Endothelial cell of umbilical vein (primary cell): ENCODE measurements around the gene HSPB8. TPM values are rescaled to one million over a fixed set of nuclear protein-coding genes. Genes with fewer than 3 reads are reported as not detected.

Experiments used
- BruUV-seq: library from RNA; stranded (reverse); fragments of 400-500 nt; replicated peaks from 2 replicates; lab custom pipeline; 2021; lab: Mats Ljungman, UMichigan
- CTCF ChIA-PET: fragments of 300-600, 350-600 bp; sonication (Branson Sonifier 250); formaldehyde crosslinking; loops from one replicate; lab custom pipeline; 2021; ENCODE audit warnings: antibody characterized with exemption, inconsistent platforms; lab: Charles Lee
- POLR2A ChIA-PET: fragments of 300-600, 350-600 bp; sonication (Branson Sonifier 250); formaldehyde crosslinking; loops from one replicate; lab custom pipeline; 2021; ENCODE audit warnings: antibody characterized with exemption, inconsistent platforms; lab: Charles Lee
- DNase-seq: peaks from one replicate; pipeline ENCODE4 v3.0.0-alpha.2; 2011; ENCODE audit warnings: low read depth, low spot score
- FAIRE-seq: peaks from 2 replicates; lab custom pipeline; 2011; peaks lifted over from hg19 to GRCh38; lab: Jason Lieb, UNC
- H2AFZ ChIP-seq: 2 replicates; pipeline ENCODE4 v1.6.0; 2012; ENCODE audit warnings: low read depth, low read length, control low read depth, inconsistent platforms
- H3K27ac ChIP-seq: 2 replicates; pipeline ENCODE4 v1.5.1; 2011; ENCODE audit warnings: low read depth, mild to moderate bottlenecking, control low read depth, low read length, moderate library complexity; ENCODE audit not compliant: insufficient read depth
- H3K27me3 ChIP-seq, 2 experiments: 2 replicates each; pipeline versions ENCODE4 v1.6.0 to v1.6.1; 2011; ENCODE audit warnings: low read length in 2 of 2, mixed read lengths in 1 of 2; ENCODE audit not compliant: control insufficient read depth in 2 of 2, insufficient read depth in 2 of 2
- H3K36me3 ChIP-seq, 2 experiments: 2 replicates in 1 of 2; 3 replicates in 1 of 2; pipeline ENCODE4 v1.5.1; 2011; ENCODE audit warnings: low read length in 2 of 2, mild to moderate bottlenecking in 1 of 2, moderate library complexity in 1 of 2; ENCODE audit not compliant: control insufficient read depth in 2 of 2, insufficient read depth in 2 of 2; ENCODE audit errors: extremely low read depth in 1 of 2
- H3K4me1 ChIP-seq: 3 replicates; pipeline ENCODE4 v1.5.1; 2011; ENCODE audit warnings: mild to moderate bottlenecking, low read length; ENCODE audit not compliant: control insufficient read depth, insufficient read depth; ENCODE audit errors: extremely low read depth
- H3K4me2 ChIP-seq: 2 replicates; pipeline ENCODE4 v1.6.1; 2011; ENCODE audit warnings: low read length, control low read depth, mixed read lengths; ENCODE audit not compliant: insufficient read depth
- H3K4me3 ChIP-seq, 3 experiments: fragments of 200-600 bp in 1 of 3; sonication (generic), shearing (Covaris generic) in 1 of 3; replicated peaks in 1 of 3; 2 replicates each; pipeline ENCODE4 v1.5.1; 2011 to 2016; ENCODE audit warnings: control low read depth in 3 of 3, low read length in 3 of 3, mild to moderate bottlenecking in 2 of 3, inconsistent platforms in 1 of 3, low read depth in 1 of 3, moderate library complexity in 1 of 3; ENCODE audit not compliant: insufficient read depth in 1 of 3
- H3K79me2 ChIP-seq: 2 replicates; pipeline ENCODE4 v1.6.0; 2012; ENCODE audit warnings: low read length, inconsistent platforms; ENCODE audit not compliant: control insufficient read depth, insufficient read depth
- H3K9ac ChIP-seq: replicated peaks from 2 replicates; pipeline ENCODE3; 2011; ENCODE audit warnings: low read length, control low read depth; ENCODE audit not compliant: insufficient read depth; ENCODE audit errors: extremely low read depth
- H3K9me1 ChIP-seq: replicated peaks from 3 replicates; pipeline ENCODE4 v1.6.0; 2011; ENCODE audit warnings: mild to moderate bottlenecking, low read length; ENCODE audit not compliant: control insufficient read depth, insufficient read depth; ENCODE audit errors: extremely low read depth
- H3K9me3 ChIP-seq: replicated peaks from 2 replicates; pipeline ENCODE4 v1.5.1; 2012; ENCODE audit warnings: low read length, inconsistent platforms; ENCODE audit not compliant: control insufficient read depth, insufficient read depth
- H4K20me1 ChIP-seq: replicated peaks from 2 replicates; pipeline ENCODE3; 2011; ENCODE audit warnings: mild to moderate bottlenecking, low read length; ENCODE audit not compliant: control insufficient read depth, insufficient read depth; ENCODE audit errors: extremely low read depth
- CTCF ChIP-seq, 2 donors: IDR thresholded peaks; 1 replicate in 1 of 2; 2 replicates in 1 of 2; pipeline ENCODE4 v1.5.1; 2011; ENCODE audit warnings: low read length in 2 of 2, mild to moderate bottlenecking in 2 of 2, moderate library complexity in 2 of 2, control low read depth in 1 of 2, inconsistent platforms in 1 of 2, low read depth in 1 of 2; ENCODE audit not compliant: insufficient read depth in 1 of 2; ENCODE audit errors: extremely low read depth in 1 of 2
- EZH2 ChIP-seq: IDR thresholded peaks from 2 replicates; pipeline ENCODE4 v1.6.1; 2012; ENCODE audit warnings: borderline replicate concordance, low read depth, mild to moderate bottlenecking, moderate library complexity, low read length, inconsistent platforms; ENCODE audit not compliant: severe bottlenecking
- FOS ChIP-seq: IDR thresholded peaks from 2 replicates; pipeline ENCODE4 v1.6.1; 2011; ENCODE audit warnings: mild to moderate bottlenecking, low read length, moderate library complexity, borderline replicate concordance; ENCODE audit not compliant: insufficient read depth
- GATA2 ChIP-seq: IDR thresholded peaks from 2 replicates; pipeline ENCODE4 v1.7.0; 2011; ENCODE audit warnings: low read depth, mild to moderate bottlenecking, moderate library complexity, mixed read lengths, low read length; ENCODE audit not compliant: insufficient read length, insufficient read depth
- JUN ChIP-seq: IDR thresholded peaks from 2 replicates; pipeline ENCODE4 v1.6.1; 2011; ENCODE audit warnings: borderline replicate concordance, low read depth; ENCODE audit not compliant: insufficient read length, insufficient read depth
- MAX ChIP-seq: IDR thresholded peaks from 2 replicates; pipeline ENCODE4 v1.6.1; 2011; ENCODE audit not compliant: insufficient read depth, insufficient read length
- MYC ChIP-seq: IDR thresholded peaks from one replicate; pipeline ENCODE4 v1.6.1; 2011; ENCODE audit warnings: mild to moderate bottlenecking, low read depth, low read length
- POLR2A ChIP-seq: IDR thresholded peaks from 2 replicates; pipeline ENCODE4 v1.6.1; 2012; ENCODE audit warnings: low read depth, mild to moderate bottlenecking, control low read depth, low read length
- POLR2AphosphoS5 ChIP-seq: IDR thresholded peaks from 2 replicates; pipeline ENCODE4 v1.6.1; 2012; ENCODE audit warnings: low read depth, mild to moderate bottlenecking, control low read depth, low read length, moderate library complexity; ENCODE audit not compliant: insufficient read depth
- dilution Hi-C: fragments of 300-500 bp; cut with MboI; formaldehyde crosslinking; loops from one replicate; pipeline ENCODE4 v1.15.0; 2019; ENCODE audit warnings: low sequenced_read_pairs; ENCODE audit not compliant: extremely low pct_ligation_motif_present
- intact Hi-C: fragments of 100-400 bp; cut with micrococcal nuclease; formaldehyde crosslinking; loops from one replicate; pipeline ENCODE4 v1.10.0; 2022
- polyA plus RNA-seq, 4 experiments: library from polyadenylated mRNA; depleted of rRNA in 3 of 4; stranded (reverse) in 3 of 4; unstranded in 1 of 4; fragments of >200 nt; gene quantifications; 2 replicates each; pipeline versions ENCODE4 v1.2.1 to v1.2.3, GENCODE V29; 2011 to 2012; ENCODE audit warnings: missing spikeins in 1 of 4
- total RNA-seq: library from RNA; stranded (reverse); gene quantifications from 2 replicates; pipeline ENCODE4 v1.2.3, GENCODE V29; 2021

HSPB8 gene
- total and polyA plus RNA-seq, 2 donors (not counting 3 experiments of a cell fraction or from before 2014, with no cell fraction given) = 10.8 to 14.7 TPM

GRCh38 chr12:119225454-119225853 lies 46.7 kb downstream of the HSPB8 start:
- Histone ChIP-seq H3K4me2 (no peak overlapping the region), H3K27me3 (no peaks in the 10 kb centered on the region), H3K36me3 (no peaks in the 10 kb centered on the region), H3K9ac (no peak overlapping the region), H3K4me1 (no peaks in the 10 kb centered on the region), H3K9me3 (no peaks in the 10 kb centered on the region), H2AFZ (no peak overlapping the region), H4K20me1 (no peaks in the 10 kb centered on the region), H3K27ac (no peak overlapping the region), H3K79me2 (no peaks in the 10 kb centered on the region), H3K4me3 (no peak overlapping the region), H3K9me1 (no peaks in the 10 kb centered on the region)
- FAIRE-seq (no peak), DNase-seq (no peak)
- BruUV-seq = no TSS peak
- no peak for TF ChIP-seq FOS
- no peak for TF ChIP-seq JUN
- ChIA-PET POLR2A (no interaction called here), CTCF (no interaction called here)
- intact Hi-C loops = no loop called here
- dilution Hi-C loops = no loop called here

GRCh38 chr12:119227292-119227691 lies 48.6 kb downstream of the HSPB8 start:
- Histone ChIP-seq H3K79me2 (no peaks in the 10 kb centered on the region), H3K36me3 (no peaks in the 10 kb centered on the region), H3K4me1 (no peaks in the 10 kb centered on the region), H3K9me3 (no peaks in the 10 kb centered on the region), H3K27ac (no peak overlapping the region), H4K20me1 (no peaks in the 10 kb centered on the region), H2AFZ (no peak overlapping the region), H3K27me3 (no peaks in the 10 kb centered on the region), H3K4me2 (no peak overlapping the region), H3K9ac (no peak overlapping the region), H3K4me3 (no peak overlapping the region), H3K9me1 (no peaks in the 10 kb centered on the region)
- ChIA-PET CTCF (no interaction called here), POLR2A (no interaction called here)
- dilution Hi-C loops = no loop called here
- BruUV-seq = no TSS peak
- no peak for FAIRE-seq
- TF ChIP-seq CTCF (IDR thresholded peaks at IDR 0.05; ENCODE audit: extremely low read depth in 1 of 2, insufficient read depth in 1 of 2, low read depth in 1 of 2, low read length in 2 of 2) = no peak
- TF ChIP-seq JUN = no peak
- TF ChIP-seq FOS = no peak
- no peak for TF ChIP-seq EZH2
- TF ChIP-seq POLR2A = no peak
- no peak for TF ChIP-seq GATA2
- TF ChIP-seq POLR2AphosphoS5 = no peak
- TF ChIP-seq MAX = no peak
- no peak for TF ChIP-seq MYC
- no peak for DNase-seq
- intact Hi-C loops = no loop called here
